HG03432 (cell line): Measurements from ENCODE around the gene DGKG.

Experiments
- ATAC-seq: cut with Tn5 transposase; IDR thresholded peaks from one replicate; pipeline ENCODE4 v1.9.1; 2021; ENCODE audit warnings: mild to moderate bottlenecking, moderate library complexity; ENCODE audit not compliant: unreplicated experiment

The DGKG gene

GRCh38 chr3:186150041-186150830 is 211.8 kb downstream of the DGKG start:
- no peak for ATAC-seq

- ATAC-seq: no peak
These were observed 212.6 kb downstream of the DGKG start for GRCh38 chr3:186149319-186149960.

DNA sequence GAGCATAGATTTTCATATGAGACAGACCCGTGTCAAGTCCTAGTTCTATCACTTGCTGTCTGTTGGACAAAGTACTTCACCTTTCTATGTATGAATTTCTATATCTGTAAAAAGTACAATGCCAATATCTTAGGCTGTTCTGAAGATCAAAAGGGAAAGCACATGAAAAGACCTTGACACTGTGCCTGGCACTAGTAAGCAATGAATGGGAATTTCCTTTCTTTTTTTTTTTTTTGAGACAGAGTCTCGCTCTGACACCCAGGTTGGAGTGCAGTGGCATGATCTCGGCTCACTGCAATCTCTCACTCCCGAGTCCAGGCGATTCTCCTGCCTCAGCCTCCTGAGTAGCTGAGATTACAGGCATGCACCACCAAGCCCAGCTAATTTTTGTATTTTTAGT is 217.8 kb downstream of the DGKG start:
- ATAC-seq: no peak

- ATAC-seq: no peak
These were observed 218.8 kb downstream of the DGKG start for GRCh38 chr3:186143250-186143649.

- no peak for ATAC-seq
These were observed 219.6 kb downstream of the DGKG start for GRCh38 chr3:186142393-186142932.

DNA sequence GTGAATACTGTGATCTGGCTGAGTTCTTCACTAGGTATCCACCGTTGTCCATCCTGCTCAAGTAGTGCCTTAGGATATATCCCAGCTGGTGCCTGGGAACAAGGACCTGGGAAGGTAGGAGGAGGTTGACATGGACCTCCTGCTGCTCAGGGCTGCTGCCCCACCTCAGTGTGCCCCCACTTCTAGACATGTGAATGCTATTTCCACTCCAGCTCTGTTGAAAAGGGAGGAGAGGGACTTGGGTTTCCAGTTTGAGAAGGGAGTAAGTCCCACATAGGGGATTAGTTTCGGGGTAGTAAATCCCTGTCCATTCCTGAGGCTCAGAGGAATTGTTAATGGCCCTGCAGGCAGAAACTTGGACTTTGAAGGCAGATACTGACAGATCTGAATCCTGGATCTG is 220.2 kb downstream of the DGKG start:
- ATAC-seq: no peak

DNA sequence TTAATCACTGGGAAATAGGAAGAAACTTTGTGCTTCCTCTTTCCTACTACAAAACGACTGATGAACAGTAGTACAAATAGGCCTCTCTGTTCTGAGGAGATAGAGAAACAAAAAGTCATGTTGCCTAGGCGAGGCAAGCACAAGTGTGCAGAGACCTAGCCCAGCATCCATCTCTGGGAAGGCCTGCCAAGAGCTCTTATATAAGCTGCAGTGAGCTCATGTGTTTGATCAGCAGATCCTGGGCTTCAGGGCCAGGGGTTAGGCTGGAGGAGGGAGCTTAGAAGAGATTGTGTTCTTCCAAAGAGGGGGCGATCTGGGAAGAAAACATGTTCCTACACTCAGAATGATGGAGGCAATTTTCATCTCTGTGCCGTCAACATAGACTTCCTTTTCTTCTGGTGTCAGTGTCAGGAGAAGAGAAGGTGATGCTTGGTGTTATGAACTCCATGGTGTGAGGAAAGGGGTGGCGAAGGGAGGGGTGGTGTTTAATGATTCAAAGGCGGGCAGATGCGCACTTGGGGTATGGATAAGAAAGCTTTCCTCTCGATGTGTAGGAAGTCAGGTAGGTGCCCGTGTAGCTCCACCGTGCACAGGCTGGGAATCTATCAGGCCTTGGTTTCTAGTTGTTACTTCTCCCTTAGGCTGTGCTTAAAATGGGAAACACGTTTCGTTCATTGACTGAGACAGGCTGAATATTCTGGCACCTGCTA is 223.6 kb downstream of the DGKG start:
- no peak for ATAC-seq

- ATAC-seq: no peak
These were observed 224.9 kb downstream of the DGKG start for GRCh38 chr3:186137051-186137685.

- no peak for ATAC-seq
These were observed 228.1 kb downstream of the DGKG start for GRCh38 chr3:186133980-186134379.

- no peak for ATAC-seq
These were observed 229.5 kb downstream of the DGKG start for GRCh38 chr3:186132487-186132886.

DNA sequence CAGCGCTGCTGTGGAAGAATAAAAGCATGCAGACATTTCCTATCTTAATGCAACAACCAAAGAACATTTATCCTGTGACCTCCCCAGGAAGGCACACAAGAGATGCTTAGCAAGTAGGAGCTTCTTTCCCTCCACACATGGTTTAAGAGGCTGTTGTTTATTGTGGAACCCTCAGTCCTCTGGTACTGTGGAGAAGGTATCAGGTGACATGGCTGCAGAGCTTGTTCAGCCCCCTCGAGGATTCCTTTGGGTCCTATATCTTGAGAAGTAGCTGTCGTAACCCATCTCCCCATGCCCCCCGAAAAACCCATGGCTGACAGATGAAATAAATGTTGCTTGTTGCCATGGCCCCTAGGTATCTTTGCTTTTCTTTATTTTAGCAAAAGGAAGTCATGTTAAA is 232.8 kb downstream of the DGKG start:
- ATAC-seq: no peak

GRCh38 chr3:186128158-186128557 is 233.9 kb downstream of the DGKG start:
- ATAC-seq: no peak

- ATAC-seq: no peak
These were observed 234.6 kb downstream of the DGKG start for GRCh38 chr3:186127463-186127862.

DNA sequence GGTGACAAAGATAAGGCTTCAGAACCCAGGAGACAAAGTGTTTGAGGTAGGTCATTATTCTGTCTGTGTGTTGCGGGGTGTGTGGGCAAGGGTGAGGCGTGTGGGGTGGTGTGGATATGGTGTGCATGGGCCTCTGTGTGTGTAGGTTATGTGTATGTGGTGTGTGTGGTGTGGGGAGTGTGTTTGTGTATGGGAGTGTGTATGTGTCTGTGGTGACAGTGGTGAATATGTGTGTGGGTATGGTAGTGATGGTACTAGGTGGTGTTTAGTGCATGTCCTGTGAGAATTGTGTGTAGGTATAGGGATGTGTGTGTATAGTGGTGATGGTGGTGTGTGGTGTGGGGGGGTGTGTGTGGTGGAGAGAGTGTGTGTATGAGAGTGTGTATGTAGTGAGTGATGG is 236.9 kb downstream of the DGKG start:
- no peak for ATAC-seq

GRCh38 chr3:186124592-186124991 is 237.4 kb downstream of the DGKG start:
- ATAC-seq: no peak

- no peak for ATAC-seq
These were observed 239.0 kb downstream of the DGKG start for GRCh38 chr3:186123012-186123411.

GRCh38 chr3:186121968-186122367 is 240.1 kb downstream of the DGKG start:
- ATAC-seq: no peak

- ATAC-seq: no peak
These were observed 240.8 kb downstream of the DGKG start for GRCh38 chr3:186121278-186121677.

- ATAC-seq: no peak
These were observed 242.5 kb downstream of the DGKG start for GRCh38 chr3:186119499-186119898.

DNA sequence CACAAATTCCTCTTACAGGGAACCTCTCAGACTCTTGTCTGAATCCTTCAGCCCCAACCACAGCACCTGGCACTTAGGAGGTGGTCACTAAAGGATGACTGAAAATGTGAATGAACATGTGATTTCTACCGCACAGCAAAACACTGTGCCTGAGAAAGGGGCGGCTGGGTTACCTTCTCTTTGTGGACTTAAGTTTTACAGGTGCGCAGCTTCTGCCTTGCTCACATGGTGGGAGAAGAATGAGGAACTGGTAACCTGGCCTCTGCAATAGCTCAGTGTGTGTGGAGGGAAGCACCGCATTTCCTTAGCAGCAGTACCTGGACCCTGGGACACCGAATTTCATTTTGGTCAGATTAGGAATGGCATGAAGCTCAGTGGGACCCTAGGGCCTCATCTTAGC is 243.3 kb downstream of the DGKG start:
- no peak for ATAC-seq

DNA sequence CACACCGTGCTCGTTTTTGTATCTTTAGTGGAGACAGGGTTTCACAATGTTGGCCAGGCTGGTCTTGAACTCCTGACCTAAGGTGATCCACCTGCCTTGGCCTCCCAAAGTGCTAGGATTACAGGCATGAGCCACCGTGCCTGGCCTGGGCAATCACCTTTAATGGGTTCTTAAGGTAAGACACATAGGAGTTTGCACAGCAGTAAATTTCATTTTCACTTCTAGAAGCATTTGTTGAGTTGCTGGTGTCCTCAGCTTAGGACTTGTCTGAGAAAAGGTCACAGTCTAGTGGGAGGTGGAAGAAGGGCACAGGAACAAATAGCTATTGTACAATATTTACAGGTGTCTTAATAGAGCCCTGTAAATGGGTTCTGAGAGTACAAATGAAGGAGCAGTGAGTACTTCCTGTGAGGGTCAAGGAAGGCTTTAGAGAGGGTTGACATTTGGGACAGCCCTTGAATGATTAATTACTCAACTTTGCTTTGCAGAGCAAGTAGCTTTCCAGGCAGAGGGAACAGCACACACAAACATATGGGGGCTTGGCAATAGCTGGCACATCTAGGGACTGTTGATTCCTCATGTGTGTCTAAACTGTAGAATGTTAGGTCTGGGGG is 244.4 kb downstream of the DGKG start:
- no peak for ATAC-seq
